HepG2 (cell line): ENCODE measurements around the gene NBPF3. TPM values are rescaled to one million over a fixed set of nuclear protein-coding genes. Genes with fewer than 3 reads are reported as not detected.

Experiments
- ATAC-seq: fragments of 200-7000 bp; cut with Tn5 transposase; 3 replicates; pipeline ENCODE4 v1.9.1; 2020; ENCODE audit warnings: mild to moderate bottlenecking, moderate library complexity
- BruUV-seq: library from RNA; stranded (reverse); fragments of 400-500 nt; replicated peaks from 2 replicates; lab custom pipeline; 2021; lab: Mats Ljungman, UMichigan
- CTCF ChIA-PET: fragments of 300-600 bp; formaldehyde crosslinking; extraction: SDS; loops from one replicate; lab custom pipeline; 2021; ENCODE audit warnings: low total read pairs, inconsistent platforms, low intra/inter-chr PET ratio; lab: Yijun Ruan, JAX
- POLR2A ChIA-PET: fragments of 350-600 bp; sonication (Branson Sonifier 250); formaldehyde crosslinking; loops from one replicate; lab custom pipeline; 2020; ENCODE audit warnings: antibody characterized with exemption, inconsistent platforms; lab: Yijun Ruan, JAX
- DNase-seq: peaks from one replicate; pipeline ENCODE4 v3.0.0-alpha.2; 2015; ENCODE audit warnings: low spot score
- FAIRE-seq: peaks from 3 replicates; lab custom pipeline; 2011; peaks lifted over from hg19 to GRCh38; lab: Jason Lieb, UNC
- H2AFZ ChIP-seq: one replicate; pipeline ENCODE4 v1.6.1; 2011; ENCODE audit warnings: low read length, inconsistent platforms
- H3K27ac ChIP-seq: fragments of 300-600 bp; 3 replicates; pipeline ENCODE4 v1.8.0; 2011; ENCODE audit warnings: mixed run types, mild to moderate bottlenecking, mixed read lengths, low read length, inconsistent platforms; ENCODE audit not compliant: insufficient read depth; ENCODE audit errors: extremely low read length
- H3K27me3 ChIP-seq, 2 experiments: fragments of 200-600 bp in 1 of 2; 2 replicates in 1 of 2; 3 replicates in 1 of 2; pipeline versions ENCODE4 v1.6.0 to v1.8.0; 2011; ENCODE audit warnings: low read length in 2 of 2, mild to moderate bottlenecking in 2 of 2, moderate library complexity in 2 of 2, inconsistent platforms in 1 of 2; ENCODE audit not compliant: insufficient read depth in 2 of 2, control insufficient read depth in 1 of 2
- H3K36me3 ChIP-seq, 2 experiments: fragments of 200-600 bp in 1 of 2; replicated peaks in 1 of 2; 2 replicates in 1 of 2; 3 replicates in 1 of 2; pipeline versions ENCODE4 v1.5.1 to v1.8.0; 2011; ENCODE audit warnings: low read length in 2 of 2, inconsistent platforms in 1 of 2; ENCODE audit not compliant: insufficient read depth in 2 of 2, control insufficient read depth in 1 of 2
- H3K4me1 ChIP-seq: 2 replicates; pipeline ENCODE4 v1.5.1; 2012; ENCODE audit warnings: low read length, inconsistent platforms; ENCODE audit not compliant: insufficient read depth
- H3K4me2 ChIP-seq: 2 replicates; pipeline ENCODE4 v1.6.0; 2011; ENCODE audit warnings: low read depth, low read length, inconsistent platforms
- H3K4me3 ChIP-seq, 3 experiments: fragments of 200-600 bp in 1 of 3; sonication (generic), shearing (Covaris generic) in 1 of 3; replicated peaks in 1 of 3; 2 replicates each; pipeline ENCODE4 v1.5.1; 2011 to 2016; ENCODE audit warnings: low read length in 3 of 3, inconsistent platforms in 2 of 3, low read depth in 2 of 3, mild to moderate bottlenecking in 2 of 3, control low read depth in 1 of 3, mixed read lengths in 1 of 3; ENCODE audit not compliant: insufficient read depth in 1 of 3
- H3K79me2 ChIP-seq: one replicate; pipeline ENCODE4 v1.6.1; 2011; ENCODE audit warnings: low read length, inconsistent platforms; ENCODE audit not compliant: insufficient read depth
- H3K9ac ChIP-seq: 2 replicates; pipeline ENCODE4 v1.6.0; 2011; ENCODE audit warnings: mild to moderate bottlenecking, low read depth, low read length, inconsistent platforms; ENCODE audit not compliant: insufficient read depth
- H3K9me3 ChIP-seq: 2 replicates; pipeline ENCODE4 v1.5.1; 2012; ENCODE audit warnings: mild to moderate bottlenecking, low read length
- H4K20me1 ChIP-seq: 2 replicates; pipeline ENCODE4 v1.6.0; 2011; ENCODE audit warnings: inconsistent platforms, mild to moderate bottlenecking, low read length, moderate library complexity; ENCODE audit not compliant: insufficient read depth
- ARID3A ChIP-seq: IDR thresholded peaks from 2 replicates; pipeline ENCODE4 v1.6.1; 2012; ENCODE audit warnings: low read depth, low read length, improper control_type of control experiment
- CEBPB ChIP-seq: IDR thresholded peaks from 2 replicates; pipeline ENCODE4 v1.6.1; 2011; ENCODE audit warnings: low read depth, low read length, improper control_type of control experiment, borderline replicate concordance
- HOXA9 ChIP-seq: sonication (generic); formaldehyde crosslinking; IDR thresholded peaks from 2 replicates; pipeline ENCODE4 v1.8.1; 2022; ENCODE audit warnings: missing genetic modification reagents, mild to moderate bottlenecking, moderate library complexity, borderline replicate concordance
- KLF6 ChIP-seq: IDR thresholded peaks from 2 replicates; pipeline ENCODE4 v1.8.0; 2016; ENCODE audit warnings: missing biosample characterization, missing genetic modification reagents
- LCORL ChIP-seq, 2 experiments: fragments of 450-650 bp in 1 of 2; sonication (generic) in 1 of 2; formaldehyde crosslinking in 1 of 2; IDR thresholded peaks; 2 replicates each; pipeline versions ENCODE4 v1.5.0 to v1.6.1; 2017 to 2020; ENCODE audit warnings: antibody characterized with exemption in 1 of 2, missing genetic modification reagents in 1 of 2
- NFE2 ChIP-seq: sonication (generic); formaldehyde crosslinking; IDR thresholded peaks from 2 replicates; pipeline ENCODE4 v1.4.0; 2020; ENCODE audit warnings: missing genetic modification reagents
- PATZ1 ChIP-seq: sonication (generic); formaldehyde crosslinking; IDR thresholded peaks from 2 replicates; pipeline ENCODE4 v1.4.0; 2020; ENCODE audit warnings: missing genetic modification reagents
- SAFB2 ChIP-seq: sonication (generic); formaldehyde crosslinking; IDR thresholded peaks from 2 replicates; pipeline ENCODE4 v1.5.1; 2020; ENCODE audit warnings: missing genetic modification reagents, low read depth, mild to moderate bottlenecking, borderline replicate concordance
- ZBTB25 ChIP-seq: IDR thresholded peaks from 2 replicates; pipeline ENCODE4 v1.6.1; 2018; ENCODE audit warnings: missing genetic modification reagents
- ZNF256 ChIP-seq: sonication (generic); formaldehyde crosslinking; conservative IDR thresholded peaks from 2 replicates; pipeline ENCODE4 v1.4.0; 2020; ENCODE audit warnings: missing genetic modification reagents
- ZNF768 ChIP-seq: sonication (generic); formaldehyde crosslinking; IDR thresholded peaks from 2 replicates; pipeline ENCODE4 v1.4.0; 2020; ENCODE audit warnings: missing genetic modification reagents
- ZNF784 ChIP-seq: sonication (generic); formaldehyde crosslinking; IDR thresholded peaks from 2 replicates; pipeline ENCODE4 v1.5.1; 2020; ENCODE audit warnings: missing genetic modification reagents, mild to moderate bottlenecking, borderline replicate concordance
- ZNF850 ChIP-seq: sonication (generic); formaldehyde crosslinking; conservative IDR thresholded peaks from 2 replicates; pipeline ENCODE4 v1.9.0; 2021; ENCODE audit warnings: mild to moderate bottlenecking, missing genetic modification reagents
- WGBS: methylation state at CpG from one replicate; pipeline ENCODE4 v1.1.6; 2017; ENCODE audit warnings: low lambda C conversion rate; 5-methylcytosine and 5-hydroxymethylcytosine counted together
- in situ Hi-C: cut with HindIII; loops from 2 replicates; pipeline ENCODE4 v1.10.0; 2017; ENCODE audit warnings: low pct_unique_long_range_greater_than_20kb; ENCODE audit not compliant: extremely low pct_ligation_motif_present
- intact Hi-C: fragments of 100-400 bp; cut with micrococcal nuclease; formaldehyde crosslinking; loops from one replicate; pipeline ENCODE4 v1.10.0; 2022; ENCODE audit not compliant: unreplicated experiment
- polyA plus RNA-seq, 8 experiments: library from polyadenylated mRNA; depleted of rRNA in 3 of 8; stranded (reverse) in 7 of 8; unstranded in 1 of 8; fragments of >200 nt; fragmentation: Illumina TruSeq in 4 of 8; extraction: Trizol in 4 of 8; gene quantifications; 2 replicates each; pipeline versions ENCODE4 v1.2.1 to v1.2.3, GENCODE V29; 2011 to 2016; ENCODE audit warnings: low read depth in 4 of 8, missing spikeins in 1 of 8, mixed read lengths in 1 of 8; ENCODE audit not compliant: insufficient read depth in 1 of 8
- total RNA-seq, 5 experiments: library from RNA; depleted of rRNA; stranded (reverse); fragments of >200 nt; fragmentation: Illumina TruSeq; extraction: Trizol; gene quantifications; 2 replicates each; pipeline ENCODE4 v1.2.3, GENCODE V29; 2016; ENCODE audit warnings: low read depth in 1 of 5

Gene NBPF3
- total and polyA plus RNA-seq, 2 of the 13 experiments (the other 11 are each of a cell fraction or from before 2014, with no cell fraction given): 3.5 to 4.9 TPM

GRCh38 chr1:21525340-21525717, 85.4 kb downstream of the NBPF3 start:
- no peaks in the 10 kb centered on the region for H3K4me1 ChIP-seq
- 51% methylated on average over 5 of the region's 7 CpGs for WGBS
- H3K27ac ChIP-seq: no peak overlapping the region
- ChIA-PET CTCF (no interaction called here), POLR2A (no interaction called here)
- no TSS peak for BruUV-seq
- H3K79me2 ChIP-seq: no peaks in the 10 kb centered on the region
- ATAC-seq (no peak), DNase-seq (no peak), FAIRE-seq (no peak)
- H3K36me3 ChIP-seq: no peaks in the 10 kb centered on the region
- H2AFZ ChIP-seq: no peak overlapping the region
- H3K9ac ChIP-seq: no peak overlapping the region
- H4K20me1 ChIP-seq: no peaks in the 10 kb centered on the region
- intact Hi-C loops (no loop called here), in situ Hi-C loops (no loop called here)
- H3K4me3 ChIP-seq: no peak overlapping the region
- H3K9me3 ChIP-seq: no peaks in the 10 kb centered on the region
- no peak overlapping the region for H3K4me2 ChIP-seq
- no peak for TF ChIP-seq ARID3A
- no peak for TF ChIP-seq CEBPB
- TF ChIP-seq KLF6 (CRISPR knock-in tag): no peak
- peaks cover 0 to 16% of the 10 kb centered on the region in 2 experiments; a peak in 1 of 5 replicates for H3K27me3 ChIP-seq

- intact Hi-C loops (no loop called here), in situ Hi-C loops (no loop called here)
- no peak overlapping the region for H3K9ac ChIP-seq
- no TSS peak for BruUV-seq
- no peaks in the 10 kb centered on the region for H4K20me1 ChIP-seq
- ATAC-seq (no peak), FAIRE-seq (no peak), DNase-seq (no peak)
- H3K4me1 ChIP-seq: no peaks in the 10 kb centered on the region
- no peak overlapping the region for H3K27ac ChIP-seq
- H3K4me2 ChIP-seq: no peak overlapping the region
- no peaks in the 10 kb centered on the region for H3K9me3 ChIP-seq
- H3K79me2 ChIP-seq: no peaks in the 10 kb centered on the region
- no peak overlapping the region for H2AFZ ChIP-seq
- 51% methylated on average over 1 of the region's 1 CpG for WGBS
- peaks cover 0 to 18% of the 10 kb centered on the region in 2 experiments; a peak in 2 of 5 replicates for H3K27me3 ChIP-seq
- H3K36me3 ChIP-seq: no peaks in the 10 kb centered on the region
- H3K4me3 ChIP-seq: no peak overlapping the region
- ChIA-PET POLR2A (no interaction called here), CTCF (no interaction called here)
- TF ChIP-seq ZNF850 (CRISPR knock-in tag) (no peak), NFE2 (CRISPR knock-in tag) (no peak), ZNF256 (CRISPR knock-in tag) (no peak), HOXA9 (CRISPR knock-in tag) (no peak), SAFB2 (CRISPR knock-in tag) (no peak), PATZ1 (CRISPR knock-in tag) (no peak), ZNF784 (CRISPR knock-in tag) (no peak), LCORL (IDR thresholded peaks at IDR 0.05) (no peak), LCORL (CRISPR knock-in tag; IDR thresholded peaks at IDR 0.05) (no peak), ZNF768 (CRISPR knock-in tag) (no peak), ZBTB25 (CRISPR knock-in tag) (no peak)
Measured at GRCh38 chr1:21526441-21526840, 86.5 kb downstream of the NBPF3 start.
